OCI-LY3 (cell line): ENCODE data around the gene NAA60.
A peak's percentile ranks its signal among the peaks of the same experiment; 100 is the strongest.
"Not testable (repeated sequence)": the region's sequence is repeated elsewhere in the genome, so short reads cannot be mapped to it uniquely, and the experiment has no call there.

Experiments
- H2AFZ ChIP-seq: fragments of 200-600, 300-600 bp; shearing (Covaris generic); 2 replicates; pipeline ENCODE4 v1.6.0; 2014; ENCODE audit warnings: antibody characterized with exemption, low read depth, low read length
- H3K27ac ChIP-seq: fragments of 200-600, 300-600 bp; sonication (generic); 2 replicates; pipeline ENCODE4 v1.5.1; 2014; ENCODE audit warnings: mild to moderate bottlenecking, low read length, moderate library complexity, mixed read lengths
- H3K27me3 ChIP-seq: fragments of 200-600, 300-600 bp; sonication (generic); 2 replicates; pipeline ENCODE4 v1.6.1; 2014; ENCODE audit warnings: low read depth, low read length, mixed read lengths
- H3K36me3 ChIP-seq: fragments of 200-600, 300-600 bp; sonication (generic); replicated peaks from 2 replicates; pipeline ENCODE3; 2014; ENCODE audit warnings: low read depth, low read length, mixed read lengths
- H3K4me1 ChIP-seq: fragments of 300-600, 200-600 bp; sonication (generic); 2 replicates; pipeline ENCODE4 v1.6.1; 2014; ENCODE audit warnings: low read length, mixed read lengths
- H3K4me2 ChIP-seq: fragments of 200-600, 300-600 bp; sonication (generic); 2 replicates; pipeline ENCODE4 v1.6.1; 2014; ENCODE audit warnings: low read length, mixed read lengths
- H3K4me3 ChIP-seq: fragments of 300-600, 200-600 bp; sonication (generic); 2 replicates; pipeline ENCODE4 v1.5.1; 2014; ENCODE audit warnings: antibody characterized with exemption, mild to moderate bottlenecking, low read length, moderate library complexity
- H3K79me2 ChIP-seq: fragments of 300-600, 200-600 bp; shearing (Covaris generic); 2 replicates; pipeline ENCODE4 v1.6.1; 2014; ENCODE audit warnings: mild to moderate bottlenecking, low read length, mixed read lengths
- H3K9ac ChIP-seq: fragments of 300-600, 200-600 bp; shearing (Covaris generic); 2 replicates; pipeline ENCODE4 v1.6.0; 2014; ENCODE audit warnings: mild to moderate bottlenecking, low read length, moderate library complexity
- H3K9me3 ChIP-seq: fragments of 200-600, 300-600 bp; shearing (Covaris generic); 2 replicates; pipeline ENCODE4 v1.6.1; 2014; ENCODE audit warnings: low read length, mixed read lengths; ENCODE audit not compliant: insufficient read depth
- H4K20me1 ChIP-seq: fragments of 200-600, 300-600 bp; sonication (generic); 2 replicates; pipeline ENCODE4 v1.6.1; 2016; ENCODE audit warnings: low read length, mixed read lengths; ENCODE audit not compliant: insufficient read depth
- EZH2phosphoT487 ChIP-seq: fragments of 200-600 bp; shearing (Covaris generic); IDR thresholded peaks from 2 replicates; pipeline ENCODE4 v1.6.1; 2018; ENCODE audit warnings: antibody characterized with exemption, mixed run types, low read depth
- TF ChIP-seq, protein P1 (sequence below): fragments of 200-600, 300-600 bp; sonication (generic); IDR thresholded peaks from 2 replicates; pipeline ENCODE4 v1.5.1; 2014; ENCODE audit warnings: antibody characterized with exemption, low read length, low read depth

The NAA60 gene

DNA sequence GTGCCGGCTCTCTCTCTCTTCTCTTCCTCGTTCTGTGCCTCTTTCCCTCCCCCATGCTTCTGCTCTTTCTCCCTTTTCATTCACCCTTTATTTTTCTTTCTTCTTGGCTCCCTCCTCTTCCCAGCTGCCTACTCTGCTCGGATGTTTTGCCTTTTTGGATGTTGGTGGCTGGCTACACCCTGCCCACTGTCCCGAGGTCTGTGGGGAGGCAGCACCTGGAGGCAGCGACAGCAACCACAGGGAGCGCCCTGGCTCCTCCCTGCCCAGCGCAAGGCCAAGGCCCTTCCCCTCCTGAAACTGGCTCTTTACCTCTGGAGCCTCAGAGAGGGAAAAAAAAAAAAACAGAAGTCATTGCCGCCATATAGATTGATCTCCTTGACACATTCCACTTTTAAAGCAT lies 77.4 kb downstream of the NAA60 start:
- Histone ChIP-seq H3K27ac (no peak overlapping the region), H3K36me3 (peaks cover 9% of the 10 kb centered on the region), H3K9me3 (no peaks in the 10 kb centered on the region), H3K4me3 (no peak overlapping the region), H3K27me3 (no peaks in the 10 kb centered on the region), H3K9ac (no peak overlapping the region), H3K4me2 (no peak overlapping the region), H4K20me1 (no peaks in the 10 kb centered on the region), H3K79me2 (no peaks in the 10 kb centered on the region), H2AFZ (no peak overlapping the region), H3K4me1 (no peaks in the 10 kb centered on the region)
- TF ChIP-seq, protein P1, sequence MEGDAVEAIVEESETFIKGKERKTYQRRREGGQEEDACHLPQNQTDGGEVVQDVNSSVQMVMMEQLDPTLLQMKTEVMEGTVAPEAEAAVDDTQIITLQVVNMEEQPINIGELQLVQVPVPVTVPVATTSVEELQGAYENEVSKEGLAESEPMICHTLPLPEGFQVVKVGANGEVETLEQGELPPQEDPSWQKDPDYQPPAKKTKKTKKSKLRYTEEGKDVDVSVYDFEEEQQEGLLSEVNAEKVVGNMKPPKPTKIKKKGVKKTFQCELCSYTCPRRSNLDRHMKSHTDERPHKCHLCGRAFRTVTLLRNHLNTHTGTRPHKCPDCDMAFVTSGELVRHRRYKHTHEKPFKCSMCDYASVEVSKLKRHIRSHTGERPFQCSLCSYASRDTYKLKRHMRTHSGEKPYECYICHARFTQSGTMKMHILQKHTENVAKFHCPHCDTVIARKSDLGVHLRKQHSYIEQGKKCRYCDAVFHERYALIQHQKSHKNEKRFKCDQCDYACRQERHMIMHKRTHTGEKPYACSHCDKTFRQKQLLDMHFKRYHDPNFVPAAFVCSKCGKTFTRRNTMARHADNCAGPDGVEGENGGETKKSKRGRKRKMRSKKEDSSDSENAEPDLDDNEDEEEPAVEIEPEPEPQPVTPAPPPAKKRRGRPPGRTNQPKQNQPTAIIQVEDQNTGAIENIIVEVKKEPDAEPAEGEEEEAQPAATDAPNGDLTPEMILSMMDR: no peak
- TF ChIP-seq EZH2phosphoT487: no peak

DNA sequence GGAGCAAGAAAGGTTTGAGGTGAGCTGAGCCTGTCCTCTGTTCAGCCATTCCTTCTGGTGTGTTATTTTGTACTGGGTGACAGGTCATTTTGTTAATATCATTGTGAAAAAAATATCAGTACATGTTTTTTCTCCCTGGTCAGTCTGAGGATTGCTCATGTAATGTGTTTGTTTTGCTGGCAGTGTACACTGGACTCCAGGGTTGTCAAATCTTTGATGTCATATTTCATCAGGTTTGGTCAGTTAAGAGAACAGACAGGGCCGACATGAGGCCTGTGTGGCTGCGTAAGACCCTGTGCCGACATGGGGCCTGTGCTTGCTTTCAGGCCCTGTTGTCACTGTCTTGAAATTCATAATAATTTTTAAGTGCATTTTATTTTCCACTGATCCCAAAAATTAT lies 79.8 kb downstream of the NAA60 start:
- Histone ChIP-seq H3K27ac (no peak overlapping the region), H3K4me3 (no peak overlapping the region), H3K9me3 (no peaks in the 10 kb centered on the region), H3K79me2 (no peaks in the 10 kb centered on the region), H4K20me1 (no peaks in the 10 kb centered on the region), H3K9ac (no peak overlapping the region), H3K4me2 (no peak overlapping the region), H3K27me3 (no peaks in the 10 kb centered on the region), H2AFZ (no peak overlapping the region), H3K36me3 (peaks cover 8% of the 10 kb centered on the region), H3K4me1 (no peaks in the 10 kb centered on the region)
- no peak for TF ChIP-seq EZH2phosphoT487
- TF ChIP-seq, protein P1: no peak

DNA sequence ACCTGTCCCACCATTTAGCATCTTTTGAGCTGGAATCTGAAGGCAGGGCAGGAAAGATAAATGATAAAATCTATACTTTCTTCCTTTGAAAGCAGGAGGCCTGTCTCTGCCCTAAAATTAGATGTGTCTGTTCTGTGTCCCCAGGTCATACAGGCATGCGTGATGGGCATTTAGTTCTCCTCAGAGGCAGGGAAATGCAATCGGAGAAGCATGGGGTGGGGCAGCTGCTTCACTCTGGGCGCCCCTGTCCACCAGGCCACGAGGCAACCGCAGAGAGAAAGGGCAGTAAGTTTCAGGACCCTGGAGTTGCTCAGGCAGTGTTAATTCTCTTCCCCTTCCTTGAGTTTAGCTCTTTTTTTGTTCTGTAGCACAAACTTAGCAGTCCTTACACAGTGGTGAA lies 82.5 kb downstream of the NAA60 start:
- Histone ChIP-seq H3K27ac (no peak overlapping the region), H3K27me3 (no peaks in the 10 kb centered on the region), H3K79me2 (no peaks in the 10 kb centered on the region), H3K9me3 (no peaks in the 10 kb centered on the region), H3K4me2 (no peak overlapping the region), H3K4me3 (no peak overlapping the region), H3K4me1 (no peaks in the 10 kb centered on the region), H4K20me1 (no peaks in the 10 kb centered on the region), H3K36me3 (peaks cover 12% of the 10 kb centered on the region), H2AFZ (no peak overlapping the region), H3K9ac (no peak overlapping the region)
- TF ChIP-seq, protein P1: no peak
- no peak for TF ChIP-seq EZH2phosphoT487

DNA sequence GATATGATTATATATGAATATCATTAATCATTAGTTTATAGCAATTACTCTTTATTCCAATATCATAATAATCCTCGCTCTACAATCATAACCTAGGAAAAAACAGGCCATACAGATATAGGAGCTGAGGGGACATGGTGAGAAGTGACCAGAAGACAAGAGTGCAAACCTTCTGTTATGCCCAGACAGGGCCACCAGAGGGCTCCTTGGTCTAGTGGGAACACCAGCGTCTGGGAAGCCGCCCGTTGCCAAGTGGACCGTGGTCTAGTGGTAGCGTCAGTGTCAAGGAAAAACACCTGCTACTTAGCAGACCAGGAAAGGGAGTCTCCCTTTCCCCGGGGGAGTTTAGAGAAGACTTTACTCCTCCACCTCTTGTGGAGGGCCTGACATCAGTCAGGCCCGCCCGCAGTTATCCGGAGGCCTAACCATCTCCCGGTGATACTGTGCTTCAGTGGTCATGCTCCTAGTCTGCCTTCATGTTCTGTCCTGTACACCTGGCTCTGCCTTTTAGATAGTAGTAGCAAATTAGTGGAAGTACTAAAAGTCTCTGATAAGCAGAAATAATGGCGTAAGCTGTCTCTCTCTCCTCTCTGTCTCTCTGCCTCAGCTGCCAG lies 83.8 kb downstream of the NAA60 start:
- H2AFZ ChIP-seq, H3K4me2 ChIP-seq, H3K79me2 ChIP-seq, H3K9ac ChIP-seq, H4K20me1 ChIP-seq, H3K27ac ChIP-seq, H3K4me3 ChIP-seq, H3K4me1 ChIP-seq, H3K27me3 ChIP-seq, H3K9me3 ChIP-seq: not testable (repeated sequence)
- H3K36me3 ChIP-seq: peaks cover 12% of the 10 kb centered on the region
- TF ChIP-seq, protein P1: peak; percentile 42
